Stimulated activated naive CD8-positive, alpha-beta T cell treated with anti-CD3 and anti-CD28 coated beads, Interleukin-15, Interleukin-2, amounts not matched to agents 100 U/mL and 50 U/mL, for 24 hours (primary cell): Measurements from ENCODE around the gene HOXA6.

Source experiments
- ATAC-seq: fragments of 150-1000 bp; cut with Tn5 transposase; one replicate; pipeline ENCODE4 v1.10.0; 2021
- DNase-seq: peaks from one replicate; pipeline ENCODE4 v3.0.0; 2021

HOXA6 gene

DNA sequence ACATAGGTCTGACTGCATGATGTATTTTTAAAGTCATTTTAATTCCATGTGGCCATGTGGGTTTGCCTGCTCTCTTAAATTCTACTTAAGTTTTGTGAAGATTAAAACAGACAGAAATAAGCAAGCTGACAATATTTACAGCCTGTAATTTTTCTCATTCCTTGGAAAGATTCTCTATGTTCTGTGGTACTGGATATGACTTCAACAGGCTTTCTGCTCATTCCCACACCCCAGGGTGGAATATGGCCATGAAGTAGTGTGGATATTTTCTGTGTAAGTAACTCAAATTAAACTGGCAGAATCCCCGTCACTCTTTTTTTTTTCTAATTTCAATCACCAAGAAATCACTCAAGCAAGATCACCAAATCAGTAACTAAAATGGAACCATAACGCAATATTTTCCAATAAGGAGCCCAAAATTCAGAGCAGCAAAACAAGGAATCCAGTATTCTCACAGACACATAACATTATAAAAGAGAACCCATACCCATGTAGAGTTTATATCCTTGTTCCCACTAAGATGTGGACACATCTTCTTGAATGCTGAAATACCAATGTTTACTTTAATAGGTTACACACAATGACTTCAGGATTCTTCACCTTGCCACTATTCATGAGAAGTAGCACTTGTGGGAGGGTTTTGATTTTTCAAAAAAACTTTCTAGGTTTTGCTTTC is 9.8 kb downstream of the HOXA6 start:
- ATAC-seq (no peak), DNase-seq (no peak)

DNA sequence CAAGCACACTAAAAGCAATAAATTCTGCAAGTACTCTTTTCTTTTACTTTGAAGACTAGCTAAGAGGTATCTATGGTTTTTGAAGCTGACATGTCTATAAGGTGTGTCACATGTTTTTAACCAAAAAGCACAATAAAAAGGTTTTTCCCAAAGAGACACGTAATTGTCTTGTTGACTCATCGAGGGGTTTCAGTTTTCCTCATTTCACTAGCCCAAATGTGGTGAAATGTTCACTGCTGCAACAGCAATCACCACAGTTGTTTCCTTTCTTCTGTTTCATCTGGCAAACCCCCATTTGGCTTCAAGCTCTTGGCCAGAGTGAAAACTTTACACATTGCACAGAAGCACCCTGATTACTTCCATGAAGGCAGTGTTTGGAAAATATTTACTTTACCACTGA is 13.2 kb downstream of the HOXA6 start:
- ATAC-seq: peak; percentile 76
- DNase-seq: no peak

DNA sequence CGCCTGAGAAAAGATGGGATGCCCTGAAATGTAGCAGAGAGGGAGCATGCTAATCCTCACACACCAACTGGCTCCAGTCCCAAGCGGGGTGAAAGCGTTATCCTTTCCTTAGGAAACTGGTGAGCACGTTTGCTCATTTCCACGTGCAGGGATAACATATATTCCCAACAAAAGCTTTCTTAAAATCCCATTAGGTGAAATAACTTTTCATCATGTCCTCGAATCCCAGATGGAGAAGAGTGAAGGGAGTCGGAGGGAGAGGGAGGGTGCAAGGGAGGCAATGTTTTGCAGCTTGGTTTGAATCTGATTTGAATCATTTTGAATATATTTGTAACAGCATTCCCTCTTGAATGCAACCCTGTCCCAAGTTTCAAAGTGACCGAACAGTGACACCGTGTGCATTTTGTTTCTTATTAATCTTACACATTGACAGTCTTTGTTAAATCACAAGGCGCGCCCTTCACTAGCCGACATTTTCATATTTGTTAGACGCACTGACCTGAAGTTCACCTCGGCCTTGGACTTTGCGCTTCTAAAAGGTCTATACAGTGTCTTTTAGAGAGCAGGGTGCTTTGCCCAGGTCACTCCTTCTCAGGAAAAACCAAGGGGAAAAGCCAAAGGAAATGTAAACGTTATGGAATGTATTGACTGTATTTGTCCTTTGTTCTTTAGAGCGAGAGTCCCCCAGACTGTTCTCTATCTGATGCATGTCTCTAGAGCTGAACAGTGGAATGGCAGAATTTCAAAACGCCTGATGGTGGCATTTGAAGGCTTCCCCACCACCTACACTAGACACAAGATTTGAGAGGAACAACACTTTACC is 14.0 kb downstream of the HOXA6 start:
- no peak for DNase-seq
- no peak for ATAC-seq

DNA sequence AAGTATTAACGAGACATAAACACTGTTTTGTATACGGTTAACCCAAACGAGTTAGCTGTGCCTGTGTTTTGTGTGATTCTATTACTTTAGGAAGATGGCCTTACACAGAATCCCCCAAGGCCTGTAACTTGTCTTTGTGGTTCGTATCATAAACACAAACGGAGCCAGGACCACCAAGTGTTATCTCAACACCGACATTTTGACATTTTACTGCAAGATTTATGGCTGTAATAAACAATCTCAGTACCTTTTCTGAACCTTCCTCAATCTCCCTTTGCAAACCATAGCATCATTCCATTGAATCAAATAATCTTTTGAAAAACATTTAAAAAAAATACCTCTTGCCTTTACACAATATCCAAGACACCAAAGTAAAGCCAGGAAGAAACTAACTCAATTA is 14.6 kb downstream of the HOXA6 start:
- no peak for DNase-seq
- ATAC-seq: no peak

DNA sequence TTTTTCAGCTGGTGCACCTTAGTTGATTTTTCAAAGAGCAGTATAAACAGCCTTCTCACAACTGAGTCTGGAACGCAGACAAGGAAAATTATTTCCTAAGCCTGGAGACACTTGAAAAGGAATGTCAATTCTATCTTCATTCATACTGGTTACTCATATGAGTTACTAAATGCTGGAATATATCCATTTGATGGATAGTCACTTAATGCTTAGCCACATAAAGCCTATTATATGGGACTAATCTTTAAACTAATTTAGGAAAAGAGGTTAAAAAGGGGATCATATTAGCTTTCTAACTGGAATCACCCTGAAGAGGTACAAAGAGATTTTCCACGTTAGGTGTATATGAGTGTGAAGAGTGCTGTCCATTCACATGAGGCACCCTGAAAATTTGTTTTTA is 15.4 kb downstream of the HOXA6 start:
- DNase-seq (no peak), ATAC-seq (no peak)

DNA sequence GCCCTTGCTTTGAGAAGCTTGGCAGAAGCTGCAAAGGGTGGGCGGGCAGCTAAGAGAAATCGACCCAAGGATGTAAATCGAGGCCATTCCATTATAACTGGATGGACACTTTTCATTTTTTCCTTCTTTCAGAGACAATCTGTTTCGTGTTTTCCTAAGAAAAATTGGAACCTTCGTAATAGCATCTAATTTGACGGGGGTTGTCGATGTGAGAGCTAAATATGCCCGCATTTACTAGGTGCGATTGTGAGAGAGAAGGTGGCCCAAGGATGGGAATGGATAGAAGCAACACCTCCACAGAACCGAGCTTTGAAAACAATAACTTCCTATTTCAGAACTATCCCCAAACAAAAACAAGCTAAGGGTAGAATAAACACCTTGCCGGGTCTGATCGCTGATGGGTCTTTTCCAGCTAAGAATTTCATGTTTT is 16.2 kb downstream of the HOXA6 start:
- DNase-seq: no peak
- ATAC-seq: no peak

DNA sequence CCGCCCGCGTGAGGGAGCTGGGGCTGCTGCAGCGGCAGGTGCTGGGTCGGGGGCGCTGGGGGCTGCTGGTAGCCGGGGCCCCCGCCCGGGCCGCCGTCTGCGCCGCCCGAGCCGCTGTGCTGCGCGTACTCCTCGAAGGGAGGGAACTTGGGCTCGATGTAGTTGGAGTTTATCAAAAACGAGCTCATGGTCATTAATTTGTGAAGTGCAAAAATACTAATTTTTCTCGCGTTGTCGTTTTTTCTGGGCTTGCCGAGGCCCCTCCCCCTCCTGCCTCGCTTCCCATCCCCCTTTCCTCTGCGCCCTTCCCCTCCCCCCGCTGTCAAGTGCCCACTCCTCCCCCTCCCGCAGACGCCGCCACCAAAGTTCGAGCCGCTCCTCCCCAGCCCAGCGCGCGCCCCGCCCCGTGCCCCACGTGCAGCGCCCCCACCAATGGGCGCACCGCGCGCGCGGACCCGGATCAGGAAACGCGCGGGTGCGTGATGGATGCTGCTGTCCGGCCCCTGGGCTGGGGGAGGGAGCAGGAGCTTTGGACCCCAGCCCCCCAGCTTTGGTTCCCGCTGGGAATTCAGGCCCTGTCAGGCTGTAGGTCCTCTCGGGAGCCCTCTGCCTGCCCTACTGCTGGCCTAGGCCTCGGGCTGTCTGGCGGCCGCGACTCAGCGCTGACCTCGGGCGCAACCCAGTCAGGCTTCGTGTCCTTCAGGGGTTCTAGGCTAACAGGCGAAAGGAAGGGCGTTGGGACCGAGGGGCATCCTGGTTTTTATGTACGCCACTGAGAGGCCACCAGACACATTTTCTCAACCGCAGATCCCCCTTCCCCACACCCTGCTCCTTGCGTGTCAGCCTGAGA is 16.8 kb downstream of the HOXA6 start, which contains the start of gene HOXA4:
TSS of gene HOXA4 (minus strand) at position 218 of the 850 bp plus-strand sequence. CDS start at position 194, 24 bp downstream.
- ATAC-seq: peak; percentile 87
- peak; percentile 81 for DNase-seq

DNA sequence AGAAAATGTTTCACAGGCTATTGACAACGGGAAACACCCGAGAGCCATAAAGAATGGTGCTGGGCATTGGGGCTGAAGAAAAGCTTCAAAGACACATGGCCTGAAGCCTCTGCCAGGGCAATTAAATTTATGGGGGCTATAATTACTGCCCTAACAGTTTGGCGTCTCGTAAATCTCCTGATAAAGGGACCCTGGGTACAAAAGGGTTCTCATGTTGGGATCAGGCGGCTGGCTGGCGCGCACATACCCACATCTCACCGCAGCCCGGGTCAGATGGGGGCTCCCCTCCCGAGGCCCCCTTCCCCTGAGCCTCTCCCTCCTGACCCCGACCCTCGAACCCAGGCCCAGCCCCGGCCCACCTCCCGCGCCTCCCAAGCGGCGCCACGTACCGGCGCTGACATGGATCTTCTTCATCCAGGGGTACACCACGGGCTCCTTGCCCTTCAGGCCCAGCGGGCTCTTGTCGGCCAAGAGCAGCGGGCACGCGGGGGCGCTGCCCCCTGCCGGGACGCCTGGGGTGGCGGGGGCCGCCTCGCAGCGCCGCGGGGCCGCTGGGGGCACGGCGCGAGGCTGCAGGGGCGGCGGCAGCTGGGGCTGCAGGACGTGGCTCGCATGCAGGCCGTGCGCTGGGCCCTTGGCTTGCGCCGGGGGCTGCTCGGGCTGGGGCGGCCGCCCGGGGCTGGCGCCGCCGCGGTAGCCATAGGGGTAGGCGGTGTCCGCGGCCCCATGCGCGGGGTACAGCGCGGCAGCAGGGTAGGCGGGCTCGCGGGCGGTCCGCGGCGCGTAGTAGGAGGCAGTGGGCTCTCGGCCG is 17.6 kb downstream of the HOXA6 start:
- ATAC-seq: no peak
- no peak for DNase-seq

DNA sequence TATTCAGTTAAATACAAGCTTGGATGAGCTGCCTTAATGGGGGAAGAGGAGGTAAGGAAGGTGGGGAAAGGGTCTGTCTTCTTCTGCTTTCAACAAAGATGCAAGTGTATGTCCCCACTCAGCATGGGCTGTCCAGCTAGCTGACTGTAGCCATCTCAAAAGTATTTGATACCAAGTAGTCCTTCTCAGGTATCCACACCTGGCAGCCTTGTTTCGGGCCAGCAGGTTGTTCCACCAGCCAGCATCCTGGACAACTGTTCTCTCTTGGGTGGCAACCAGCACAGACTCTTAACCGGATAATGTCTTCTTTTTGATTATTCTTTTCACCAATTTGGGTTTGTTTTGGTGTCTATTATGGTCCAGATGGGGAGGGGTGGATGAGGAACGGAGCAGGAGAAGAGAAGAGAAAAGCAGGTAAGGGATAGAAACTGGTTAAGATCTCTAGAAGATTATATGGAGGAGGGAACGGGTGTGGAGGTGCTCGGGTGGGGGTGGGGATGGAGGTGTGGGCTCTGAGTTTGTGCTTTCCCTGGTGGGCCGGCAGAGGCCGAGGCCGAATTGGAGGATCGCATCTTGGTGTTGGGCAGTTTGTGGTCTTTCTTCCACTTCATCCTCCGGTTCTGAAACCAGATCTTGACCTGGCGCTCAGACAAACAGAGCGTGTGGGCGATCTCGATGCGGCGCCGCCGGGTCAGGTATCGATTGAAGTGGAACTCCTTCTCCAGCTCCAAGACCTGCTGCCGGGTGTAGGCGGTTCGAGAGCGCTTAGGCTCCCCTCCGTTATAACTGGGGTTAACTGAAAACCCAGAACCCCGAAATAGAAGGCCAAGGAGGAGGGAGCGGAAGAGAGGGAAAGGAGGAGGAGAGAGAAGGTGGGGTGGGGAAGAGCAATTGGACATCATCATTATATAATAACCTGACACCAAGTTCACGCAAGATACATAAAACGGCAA is 18.5 kb downstream of the HOXA6 start:
- no peak for DNase-seq
- no peak for ATAC-seq

DNA sequence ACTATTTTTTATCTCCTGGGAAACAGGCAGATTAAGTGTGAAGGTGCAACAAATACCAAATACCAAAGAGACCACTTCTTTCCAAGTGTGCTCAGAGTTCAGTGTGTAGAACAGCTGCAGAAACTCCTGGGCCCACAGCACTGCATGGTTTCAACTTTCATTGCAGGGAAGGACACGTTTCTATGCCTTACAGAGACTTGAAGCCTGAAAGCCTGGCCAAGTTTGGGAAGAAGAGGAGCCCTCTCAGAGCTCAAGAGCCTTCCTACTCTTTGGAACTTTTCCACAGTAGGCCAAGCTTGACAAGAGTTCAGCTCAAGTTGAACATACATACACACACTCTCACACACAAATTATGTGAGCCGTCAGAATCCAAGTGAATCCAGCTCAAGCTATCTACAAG is 19.5 kb downstream of the HOXA6 start:
- no peak for ATAC-seq

DNA sequence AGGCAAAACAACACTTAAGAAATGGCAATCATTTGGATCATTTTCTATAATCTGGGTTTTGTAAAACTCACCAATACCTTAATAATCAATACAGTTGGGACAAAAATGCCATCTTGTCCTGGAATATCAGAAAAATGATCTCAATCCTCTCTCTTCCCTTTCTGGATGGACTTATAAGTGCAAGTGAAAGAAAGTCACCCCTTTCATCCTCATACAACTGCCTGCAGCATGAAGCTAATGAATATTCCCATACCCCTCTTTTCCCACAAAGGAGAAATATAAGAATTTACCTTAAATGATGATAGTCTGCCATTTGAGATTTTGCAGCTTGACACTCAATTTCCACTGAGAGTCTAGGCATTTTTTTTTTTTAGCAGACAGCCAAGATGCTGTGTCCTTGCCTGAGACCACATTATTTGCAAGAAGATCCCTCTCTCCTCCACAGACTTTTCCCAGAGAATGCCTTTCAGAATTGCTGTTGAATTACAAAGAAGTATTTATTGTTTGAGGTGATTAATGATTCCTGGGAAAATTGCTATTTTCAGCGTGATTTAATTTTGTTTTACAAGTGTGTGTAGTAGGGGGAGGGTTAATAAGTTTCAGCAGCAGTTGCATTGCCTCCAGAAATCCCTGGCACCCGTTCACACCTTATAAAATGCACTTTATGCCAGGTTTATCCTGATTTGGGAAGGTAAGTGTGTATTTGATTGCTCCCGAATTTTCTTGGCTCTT is 20.8 kb downstream of the HOXA6 start:
- DNase-seq: no peak
- ATAC-seq: no peak

More for the DNA sequence above, 19.5 kb downstream of the HOXA6 start:
- no peak for DNase-seq

DNA sequence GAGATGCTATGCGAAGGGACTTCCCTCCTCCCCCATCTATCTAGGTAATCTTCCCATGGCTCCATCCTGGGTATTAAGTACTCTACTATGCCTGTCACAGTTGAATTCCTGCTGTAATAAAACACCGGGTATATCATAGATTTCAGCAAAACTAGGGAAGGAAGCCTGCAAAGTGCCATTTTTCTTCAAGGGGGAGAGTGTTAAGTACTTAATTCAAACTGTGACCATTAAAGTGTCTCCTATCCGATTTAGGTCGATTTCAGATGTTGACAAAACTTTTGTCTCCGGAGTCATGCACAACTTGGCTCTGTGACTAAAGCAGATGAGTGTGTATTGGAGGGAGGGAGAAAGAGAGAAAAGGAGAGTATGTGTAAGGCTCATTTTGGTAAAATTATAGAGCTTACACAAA is 21.6 kb downstream of the HOXA6 start:
- no peak for DNase-seq
- ATAC-seq: no peak

DNA sequence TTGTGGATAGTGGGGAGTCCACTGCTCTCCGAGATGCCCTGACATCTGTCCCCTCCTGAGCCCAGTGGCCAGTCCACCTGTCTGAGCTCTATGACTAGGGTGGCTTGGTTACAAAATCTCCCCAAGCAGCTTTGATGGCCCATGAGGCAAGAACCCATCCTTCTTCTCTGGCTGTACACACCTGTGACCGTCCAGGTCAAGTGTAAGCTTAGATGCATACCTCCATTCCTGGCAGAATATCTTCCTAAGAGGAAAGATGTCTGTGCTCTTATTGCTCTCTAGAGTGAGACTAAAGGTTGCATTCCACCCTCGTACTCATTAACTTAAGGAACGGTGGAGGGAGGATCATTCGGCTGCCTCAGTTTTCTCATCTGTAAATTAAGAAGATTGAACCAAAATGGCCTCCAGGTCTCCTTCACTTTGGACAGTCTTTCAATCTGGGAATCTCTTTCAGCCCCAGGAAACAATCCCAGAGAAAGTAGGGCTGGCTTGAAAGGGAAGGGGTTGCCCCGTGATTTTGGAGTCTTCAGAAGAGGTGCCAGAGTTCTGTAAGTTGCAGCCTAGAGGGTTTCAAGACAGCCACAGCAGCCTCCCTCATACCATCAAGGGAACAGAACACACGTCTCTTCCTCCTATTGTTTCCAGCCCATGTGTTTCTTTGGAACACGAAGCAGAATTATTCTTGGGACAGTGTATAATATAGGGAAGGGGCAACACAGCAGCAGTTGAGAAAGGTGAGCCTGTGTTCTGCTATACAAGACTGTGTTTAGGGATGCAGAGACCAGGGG is 22.5 kb downstream of the HOXA6 start:
- DNase-seq: no peak
- ATAC-seq: no peak

DNA sequence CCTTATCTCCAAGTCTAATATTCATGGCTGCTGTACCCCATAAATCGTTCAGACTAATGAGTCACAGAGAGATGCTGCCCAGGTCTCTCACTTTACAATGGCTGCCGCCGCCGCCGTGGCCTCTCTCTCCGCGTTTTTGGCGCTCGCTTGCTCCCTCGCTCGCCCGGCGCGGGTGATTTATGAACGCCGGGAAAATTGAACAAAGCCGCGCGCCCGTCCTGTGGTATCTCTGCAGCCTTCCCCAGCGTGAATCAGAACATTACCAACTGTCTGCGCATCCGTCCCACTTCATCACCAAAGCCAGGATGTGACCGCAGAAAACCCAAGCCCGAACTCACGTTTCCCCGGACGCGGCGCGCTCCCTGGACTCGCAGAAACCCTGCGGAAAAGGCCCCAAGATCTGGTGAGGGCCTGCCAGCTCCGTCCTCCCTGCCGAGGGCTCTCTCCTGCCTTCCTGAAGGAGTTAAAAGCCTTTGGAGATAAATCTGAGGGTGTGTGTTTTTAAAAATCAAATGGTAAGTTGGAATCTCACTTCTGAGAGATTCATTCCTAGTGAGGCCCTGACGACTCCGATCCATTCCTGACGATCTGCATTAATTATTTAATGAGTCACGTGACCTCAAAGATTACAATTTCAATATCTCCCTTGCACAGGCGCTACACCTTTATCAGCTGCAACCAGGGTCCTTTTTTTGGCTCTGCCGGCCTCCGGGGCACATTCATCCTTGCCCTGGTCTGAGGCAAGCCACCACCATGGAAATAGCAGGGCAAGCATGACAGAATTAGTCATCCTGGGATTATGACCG is 23.3 kb downstream of the HOXA6 start:
- ATAC-seq: no peak
- DNase-seq: no peak

DNA sequence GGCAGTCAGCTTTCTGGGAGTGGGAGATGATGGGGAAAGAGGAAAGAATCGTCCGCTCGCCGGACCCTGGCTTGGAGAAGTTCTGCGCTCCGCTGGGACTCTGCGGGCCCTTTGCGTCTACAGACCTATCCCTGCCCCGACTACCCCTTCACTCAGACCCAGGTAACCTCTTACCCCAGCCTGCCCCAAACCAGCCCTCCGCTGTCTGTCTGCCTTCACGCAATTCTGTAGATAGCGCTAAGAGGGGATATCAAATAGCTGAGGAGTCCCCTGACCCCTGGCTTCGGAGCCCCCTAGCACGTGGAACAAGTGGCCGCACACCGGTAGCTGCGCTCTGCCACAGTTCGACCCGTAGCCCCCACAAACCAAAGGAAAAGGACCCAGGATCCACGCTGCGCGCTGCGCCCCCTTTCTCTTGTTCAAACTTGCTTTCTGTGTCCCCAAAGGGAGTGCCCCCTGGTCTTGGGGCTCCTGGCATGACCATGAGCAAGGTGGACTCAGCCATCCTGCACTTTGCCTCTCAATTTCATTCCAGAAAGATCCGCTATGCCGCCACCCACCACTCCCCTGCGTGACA is 24.0 kb downstream of the HOXA6 start:
- ATAC-seq (no peak), DNase-seq (no peak)

DNA sequence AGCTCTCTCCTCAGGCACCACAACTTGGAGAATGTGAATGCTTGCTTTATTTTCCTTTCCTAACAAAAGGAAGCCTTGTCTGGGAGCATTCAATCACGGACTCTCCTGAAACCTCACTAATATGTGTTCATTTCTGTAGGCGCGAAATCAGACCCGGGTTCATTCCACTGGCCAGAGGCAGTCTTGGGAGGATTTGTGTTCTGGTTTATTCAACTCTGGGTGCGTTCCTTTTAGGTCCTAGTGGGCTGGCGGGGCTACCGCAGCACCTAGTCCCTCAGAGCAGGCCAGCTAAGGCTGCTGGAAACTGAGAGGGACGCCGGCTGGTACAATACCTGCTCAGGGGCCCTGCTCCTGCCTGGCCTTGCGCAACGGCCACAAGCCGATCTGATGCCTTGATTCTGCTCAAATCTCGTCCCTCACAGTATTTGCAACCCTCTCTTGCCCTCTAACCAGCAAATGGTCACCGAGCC is 24.5 kb downstream of the HOXA6 start:
- no peak for ATAC-seq
- no peak for DNase-seq

DNA sequence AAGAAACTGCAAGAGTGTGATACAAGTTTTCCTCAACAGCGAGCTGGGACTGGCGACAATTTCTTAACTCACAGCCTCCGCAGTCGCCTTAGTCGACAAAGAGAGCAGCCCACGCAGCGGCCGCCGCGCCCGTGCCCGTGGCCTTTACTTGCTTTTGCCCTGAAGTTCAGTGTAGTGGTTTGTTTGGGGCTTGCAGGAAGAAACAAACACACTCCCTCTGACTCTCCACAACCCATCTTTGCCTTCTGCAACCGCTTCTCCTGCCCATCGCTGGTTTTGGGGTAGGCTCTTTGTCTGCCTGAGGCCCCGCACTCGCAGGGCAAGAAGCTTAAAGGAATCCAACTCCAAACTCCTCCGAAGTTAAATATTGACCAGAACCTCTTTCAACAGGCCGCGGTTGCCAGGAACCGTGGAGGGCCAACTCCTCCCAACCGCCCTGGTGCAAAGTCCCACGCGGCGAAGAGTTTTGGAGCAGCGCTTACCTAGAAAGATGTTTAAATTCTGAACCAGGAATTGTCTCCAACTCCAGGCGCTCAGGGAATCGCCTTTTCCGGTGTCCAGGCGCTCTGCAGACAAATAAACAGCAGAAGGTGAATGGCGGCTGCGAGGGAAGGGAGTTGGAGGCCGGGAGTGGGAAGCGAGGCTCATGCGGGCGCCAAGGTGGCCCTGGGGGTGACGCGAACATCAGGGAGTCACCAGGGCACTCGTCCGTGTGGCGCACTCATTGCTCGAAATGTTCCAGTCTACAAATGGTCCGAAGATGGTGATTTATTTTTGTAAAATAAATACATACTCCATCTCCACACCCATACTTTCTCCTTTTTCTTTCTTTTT is 25.3 kb downstream of the HOXA6 start:
- DNase-seq (no peak), ATAC-seq (no peak)
